Peyer's patch (tissue), 4 donors: Measurements from ENCODE around the gene ZNF346. TPM values are rescaled to one million over a fixed set of nuclear protein-coding genes. Genes with fewer than 3 reads are reported as not detected.
A peak's percentile ranks its signal among the peaks of the same experiment; 100 is the strongest.

ENCODE experiments used
- DNase-seq, 3 donors: peaks; one replicate each; pipeline ENCODE4 v3.0.0-alpha.2; 2017 to 2019
- H3K27ac ChIP-seq, 4 donors: fragments of 200-600 bp; sonication (generic); one replicate each; pipeline ENCODE4 v1.5.1; 2016 to 2019
- H3K27me3 ChIP-seq, 2 donors: fragments of 200-600 bp; sonication (generic); one replicate each; pipeline ENCODE4 v1.5.1; 2019
- H3K36me3 ChIP-seq, 3 donors: fragments of 200-600 bp; sonication (generic); one replicate each; pipeline ENCODE4 v1.5.1; 2016 to 2019
- H3K4me1 ChIP-seq, 4 donors: fragments of 200-600 bp; sonication (generic); one replicate each; pipeline ENCODE4 v1.5.1; 2016 to 2019
- H3K4me3 ChIP-seq, 4 donors: fragments of 200-600 bp; sonication (generic); 1 replicate in 3 of 4; 2 replicates in 1 of 4; pipeline ENCODE4 v1.5.1; 2016 to 2019; ENCODE audit warnings: mild to moderate bottlenecking in 1 of 4
- H3K9me3 ChIP-seq, 4 donors: fragments of 200-600 bp; sonication (generic); one replicate each; pipeline ENCODE4 v1.5.1; 2016 to 2019; ENCODE audit warnings: mild to moderate bottlenecking in 1 of 4
- POLR2A ChIP-seq, 2 donors: fragments of 450-650 bp; IDR thresholded peaks; one replicate each; pipeline ENCODE4 v1.5.1; 2017; ENCODE audit warnings: antibody characterized with exemption in 2 of 2, mild to moderate bottlenecking in 2 of 2, moderate library complexity in 2 of 2
- total RNA-seq, 4 donors: library from RNA; depleted of rRNA; stranded (reverse); fragments of >200 nt; gene quantifications; one replicate each; pipeline ENCODE4 v1.1.0, GENCODE V29; 2016
- TF ChIP-seq, protein P1 (sequence below), 6 experiments: fragments of 450-650 bp in 4 of 6; fragments of 200-600 bp in 2 of 6; sonication (generic) in 1 of 6; IDR thresholded peaks; one replicate each; pipeline ENCODE4 v1.5.1; 2017 to 2019; ENCODE audit warnings: antibody characterized with exemption in 6 of 6, mild to moderate bottlenecking in 3 of 6, moderate library complexity in 1 of 6

Gene ZNF346
- total RNA-seq, 4 donors from 2014 or later = 15.9 to 27.3 (median 20.0) TPM

DNA sequence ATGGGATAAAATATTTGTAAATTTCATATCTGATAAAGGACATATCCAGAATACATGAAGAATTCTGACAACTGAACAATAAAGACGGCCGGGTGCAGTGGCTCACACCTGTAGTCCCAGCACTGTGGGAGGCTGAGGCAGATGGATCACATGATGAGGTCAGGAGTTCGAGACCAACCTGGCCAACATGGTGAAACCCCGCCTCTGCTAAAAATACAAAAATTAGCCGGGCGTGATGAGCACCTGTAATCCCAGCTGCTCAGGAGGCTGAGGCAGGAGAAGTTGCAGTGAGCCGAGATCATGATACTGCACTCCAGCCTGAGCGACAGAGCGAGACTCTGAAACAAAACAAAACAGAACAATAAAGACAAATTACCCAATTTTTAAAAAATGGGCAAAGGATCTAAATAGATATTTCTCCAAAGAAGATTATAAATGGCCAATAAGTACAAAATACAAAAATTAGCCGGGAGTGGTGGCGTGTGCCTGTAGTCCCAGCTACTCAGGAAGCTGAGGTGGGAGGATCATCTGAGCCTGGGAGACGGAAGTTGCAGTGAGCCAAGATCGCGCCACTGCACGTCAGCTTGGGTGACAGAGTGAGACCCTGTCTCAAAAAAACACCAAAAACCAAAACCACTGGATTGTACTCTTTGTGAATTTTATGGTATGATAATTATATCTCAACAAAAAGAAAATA, 101.4 kb downstream of the ZNF346 start:
- TF ChIP-seq, protein P1, sequence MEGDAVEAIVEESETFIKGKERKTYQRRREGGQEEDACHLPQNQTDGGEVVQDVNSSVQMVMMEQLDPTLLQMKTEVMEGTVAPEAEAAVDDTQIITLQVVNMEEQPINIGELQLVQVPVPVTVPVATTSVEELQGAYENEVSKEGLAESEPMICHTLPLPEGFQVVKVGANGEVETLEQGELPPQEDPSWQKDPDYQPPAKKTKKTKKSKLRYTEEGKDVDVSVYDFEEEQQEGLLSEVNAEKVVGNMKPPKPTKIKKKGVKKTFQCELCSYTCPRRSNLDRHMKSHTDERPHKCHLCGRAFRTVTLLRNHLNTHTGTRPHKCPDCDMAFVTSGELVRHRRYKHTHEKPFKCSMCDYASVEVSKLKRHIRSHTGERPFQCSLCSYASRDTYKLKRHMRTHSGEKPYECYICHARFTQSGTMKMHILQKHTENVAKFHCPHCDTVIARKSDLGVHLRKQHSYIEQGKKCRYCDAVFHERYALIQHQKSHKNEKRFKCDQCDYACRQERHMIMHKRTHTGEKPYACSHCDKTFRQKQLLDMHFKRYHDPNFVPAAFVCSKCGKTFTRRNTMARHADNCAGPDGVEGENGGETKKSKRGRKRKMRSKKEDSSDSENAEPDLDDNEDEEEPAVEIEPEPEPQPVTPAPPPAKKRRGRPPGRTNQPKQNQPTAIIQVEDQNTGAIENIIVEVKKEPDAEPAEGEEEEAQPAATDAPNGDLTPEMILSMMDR (IDR thresholded peaks at IDR 0.05) = no peak
- TF ChIP-seq POLR2A (IDR thresholded peaks at IDR 0.05) = no peak
- Histone ChIP-seq H3K36me3 (no peaks in the 10 kb centered on the region), H3K4me1 (no peaks in the 10 kb centered on the region)

GRCh38 chr5:177124486-177124991, 102.0 kb downstream of the ZNF346 start:
- H3K27me3 ChIP-seq = no peaks in the 10 kb centered on the region
- peak overlapping the region in 1 of 4 donors; percentile 57 for H3K27ac ChIP-seq
- H3K4me3 ChIP-seq = no peak overlapping the region
- no peaks in the 10 kb centered on the region for H3K4me1 ChIP-seq
- no peaks in the 10 kb centered on the region for H3K9me3 ChIP-seq
- TF ChIP-seq, protein P1 (IDR thresholded peaks at IDR 0.05) = no peak
- TF ChIP-seq POLR2A (IDR thresholded peaks at IDR 0.05) = no peak
- no peaks in the 10 kb centered on the region for H3K36me3 ChIP-seq
- peak in 2 of 3 donors; percentile 3 to 47 for DNase-seq

More for the DNA sequence above, 101.4 kb downstream of the ZNF346 start:
- H3K4me3 ChIP-seq = no peak overlapping the region
- H3K27me3 ChIP-seq = no peaks in the 10 kb centered on the region
- H3K9me3 ChIP-seq = no peaks in the 10 kb centered on the region
- no peak overlapping the region for H3K27ac ChIP-seq
- DNase-seq = peak in 2 of 3 donors; percentile 3 to 51

GRCh38 chr5:177126771-177127170, 104.3 kb downstream of the ZNF346 start:
- Histone ChIP-seq H3K4me1 (no peaks in the 10 kb centered on the region), H3K27me3 (no peaks in the 10 kb centered on the region), H3K27ac (no peak overlapping the region), H3K9me3 (no peaks in the 10 kb centered on the region), H3K36me3 (no peaks in the 10 kb centered on the region), H3K4me3 (no peak overlapping the region)
- TF ChIP-seq POLR2A (IDR thresholded peaks at IDR 0.05) = no peak
- TF ChIP-seq, protein P1 (IDR thresholded peaks at IDR 0.05) = no peak
- DNase-seq = peak in 1 of 3 donors; percentile 4

DNA sequence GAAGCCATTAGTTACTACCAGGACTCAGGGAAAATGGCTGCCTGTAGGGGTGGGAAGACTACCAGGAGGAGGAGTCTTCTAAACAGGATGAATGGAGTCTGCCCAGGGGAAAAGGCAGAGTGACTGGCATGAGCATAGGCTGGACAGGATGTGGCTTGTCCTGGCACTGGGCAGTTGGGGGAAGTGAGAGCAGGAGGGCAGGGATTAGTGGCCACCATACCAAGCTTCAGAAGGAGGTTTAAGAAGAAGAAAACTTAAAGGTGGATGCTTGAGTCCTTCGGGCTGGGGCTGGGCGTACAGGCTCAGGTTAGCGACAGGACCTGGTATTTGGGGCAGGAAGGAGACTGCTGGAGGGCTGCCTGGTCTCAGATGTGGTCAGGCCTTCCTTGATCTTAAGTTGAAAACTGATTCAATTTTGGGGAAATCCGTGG, 106.1 kb downstream of the ZNF346 start:
- H3K27ac ChIP-seq = no peak overlapping the region
- TF ChIP-seq POLR2A (IDR thresholded peaks at IDR 0.05) = no peak
- TF ChIP-seq, protein P1 (IDR thresholded peaks at IDR 0.05) = no peak

GRCh38 chr5:177130211-177131018, 107.9 kb downstream of the ZNF346 start:
- Histone ChIP-seq H3K27ac (no peak overlapping the region), H3K4me3 (no peak overlapping the region), H3K9me3 (no peaks in the 10 kb centered on the region), H3K36me3 (peaks cover 0 to 3% (median 0%) of the 10 kb centered on the region in 3 donors), H3K4me1 (peaks cover 6 to 18% (median 11%) of the 10 kb centered on the region in 4 donors), H3K27me3 (no peaks in the 10 kb centered on the region)
- no peak for TF ChIP-seq POLR2A (IDR thresholded peaks at IDR 0.05)
- TF ChIP-seq, protein P1 (IDR thresholded peaks at IDR 0.05) = no peak
- DNase-seq = peak in 1 of 3 donors; percentile 41

More for the DNA sequence above, 106.1 kb downstream of the ZNF346 start:
- Histone ChIP-seq H3K4me3 (no peak overlapping the region), H3K27me3 (no peaks in the 10 kb centered on the region), H3K4me1 (peaks cover 0 to 8% (median 5%) of the 10 kb centered on the region in 4 donors), H3K9me3 (no peaks in the 10 kb centered on the region), H3K36me3 (no peaks in the 10 kb centered on the region)
- DNase-seq = peak in 1 of 3 donors; percentile 42

Other genes with a start within 250 kb of the ZNF346 start
- under 1 TPM in 1 of 4 donors, not detected in 3; 0.18 TPM for gene UNC5A, start 212.1 kb upstream of the ZNF346 start, total RNA-seq
- gene HK3, start 123.3 kb upstream of the ZNF346 start, total RNA-seq = 1 to 10 TPM; 1.6 to 7.4 (median 3.6) TPM
- 100 to 1,000 TPM in 1 of 4 donors, 10 to 100 TPM in 3; 22.4 to 111 (median 41.3) TPM for gene UIMC1, start 15.9 kb upstream of the ZNF346 start, total RNA-seq
- gene FGFR4, start 64.2 kb downstream of the ZNF346 start, total RNA-seq = 100 to 1,000 TPM in 1 of 4 donors, 10 to 100 TPM in 3; 43.0 to 264 (median 72.3) TPM
- 100 to 1,000 TPM in 1 of 4 donors, 10 to 100 TPM in 3; 46.4 to 112 (median 50.1) TPM for gene NSD1, start 111.1 kb downstream of the ZNF346 start, total RNA-seq